ENCODE results near the gene STK11IP. TPM values are rescaled to one million over a fixed set of nuclear protein-coding genes. Genes with fewer than 3 reads are reported as not detected.
A peak's percentile ranks its signal among the peaks of the same experiment; 100 is the strongest.

STK11IP gene
- total RNA-seq, 4 donors from 2014 or later = 12.3 to 21.3 (median 14.4) TPM

GRCh38 chr2:219598308-219599078, 836 bp downstream of the STK11IP start:
- H3K27me3 ChIP-seq = no peaks in the 10 kb centered on the region
- TF ChIP-seq POLR2A (IDR thresholded peaks at IDR 0.05) = no peak
- TF ChIP-seq CTCF (IDR thresholded peaks at IDR 0.05) = no peak
- intact Hi-C loops (cut with DNase I) = no loop called here
- H3K36me3 ChIP-seq = peaks cover 4 to 26% (median 6%) of the 10 kb centered on the region in 3 donors
- 21 to 22% methylated on average over 7 to 9 of the region's 9 CpGs for WGBS, 2 donors
- no peaks in the 10 kb centered on the region for H3K9me3 ChIP-seq
- no peak for DNase-seq
- peak overlapping the region; percentile 89 to 93 (median 92) for H3K27ac ChIP-seq
- H3K4me3 ChIP-seq = peak overlapping the region; percentile 69 to 86 (median 74)
- H3K4me1 ChIP-seq = peaks cover 5 to 21% (median 9%) of the 10 kb centered on the region in 3 donors

GRCh38 chr2:219603771-219604170, 6.1 kb downstream of the STK11IP start:
- Histone ChIP-seq H3K27ac (no peak overlapping the region), H3K27me3 (no peaks in the 10 kb centered on the region), H3K36me3 (peaks cover 21 to 79% (median 24%) of the 10 kb centered on the region in 3 donors), H3K9me3 (no peaks in the 10 kb centered on the region), H3K4me1 (peaks cover 0 to 4% (median 0%) of the 10 kb centered on the region in 3 donors), H3K4me3 (no peak overlapping the region)
- DNase-seq = no peak
- WGBS, 2 donors = 70 to 85% methylated on average over 5 of the region's 5 CpGs
- intact Hi-C loops (cut with DNase I) = no loop called here
- TF ChIP-seq CTCF (IDR thresholded peaks at IDR 0.05) (no peak), POLR2A (IDR thresholded peaks at IDR 0.05) (no peak)

- H3K36me3 ChIP-seq = peaks cover 21 to 97% (median 24%) of the 10 kb centered on the region in 3 donors
- TF ChIP-seq POLR2A (IDR thresholded peaks at IDR 0.05) (no peak), CTCF (IDR thresholded peaks at IDR 0.05) (no peak)
- H3K9me3 ChIP-seq = no peaks in the 10 kb centered on the region
- H3K4me3 ChIP-seq = no peak overlapping the region
- 90 to 94% methylated on average over 2 to 3 of the region's 6 CpGs for WGBS, 2 donors
- intact Hi-C loops (cut with DNase I) = no loop called here
- H3K27ac ChIP-seq = no peak overlapping the region
- H3K4me1 ChIP-seq = no peaks in the 10 kb centered on the region
- H3K27me3 ChIP-seq = no peaks in the 10 kb centered on the region
- DNase-seq = no peak
These were observed 7.9 kb downstream of the STK11IP start for GRCh38 chr2:219605607-219605954.

- WGBS, 2 donors = 93 to 100% methylated on average over 1 to 6 of the region's 15 CpGs
- Histone ChIP-seq H3K4me3 (no peak overlapping the region), H3K4me1 (no peaks in the 10 kb centered on the region), H3K9me3 (no peaks in the 10 kb centered on the region), H3K27me3 (no peaks in the 10 kb centered on the region), H3K27ac (no peak overlapping the region), H3K36me3 (peaks cover 18 to 98% (median 33%) of the 10 kb centered on the region in 3 donors)
- no peak for DNase-seq
- TF ChIP-seq CTCF (IDR thresholded peaks at IDR 0.05) (no peak), POLR2A (IDR thresholded peaks at IDR 0.05) (no peak)
- intact Hi-C loops (cut with DNase I) = no loop called here
These were observed 10.3 kb downstream of the STK11IP start for GRCh38 chr2:219607931-219608330.

GRCh38 chr2:219608399-219608964, 10.8 kb downstream of the STK11IP start:
- Histone ChIP-seq H3K27me3 (no peaks in the 10 kb centered on the region), H3K9me3 (no peaks in the 10 kb centered on the region), H3K27ac (peak overlapping the region in 3 of 4 donors; percentile 54 to 72 (median 70)), H3K36me3 (peaks cover 18 to 93% (median 33%) of the 10 kb centered on the region in 3 donors), H3K4me1 (no peaks in the 10 kb centered on the region), H3K4me3 (no peak overlapping the region)
- intact Hi-C loops (cut with DNase I) = no loop called here
- no peak for DNase-seq
- no peak for TF ChIP-seq CTCF (IDR thresholded peaks at IDR 0.05)
- no peak for TF ChIP-seq POLR2A (IDR thresholded peaks at IDR 0.05)
- 85 to 88% methylated on average over 5 to 13 of the region's 15 CpGs for WGBS, 2 donors

All from esophagus squamous epithelium (tissue), 5 donors.